PC-3 (cell line): ENCODE results near the gene POLR1A. TPM values are rescaled to one million over a fixed set of nuclear protein-coding genes. Genes with fewer than 3 reads are reported as not detected.

Source experiments
- ATAC-seq: fragments of 200-7000 bp; cut with Tn5 transposase; 2 replicates; pipeline ENCODE4 v1.9.1; 2020; ENCODE audit warnings: mild to moderate bottlenecking, moderate library complexity
- BruUV-seq: library from RNA; stranded (reverse); fragments of 400-500 nt; replicated peaks from 2 replicates; lab custom pipeline; 2021; lab: Mats Ljungman, UMichigan
- CTCF ChIA-PET: fragments of 300-600 bp; sonication (Branson Sonifier 250); formaldehyde crosslinking; loops from one replicate; lab custom pipeline; 2022; ENCODE audit warnings: antibody characterized with exemption; lab: Charles Lee
- POLR2A ChIA-PET: fragments of 300-600 bp; sonication (Branson Sonifier 250); formaldehyde crosslinking; loops from one replicate; lab custom pipeline; 2022; ENCODE audit warnings: antibody characterized with exemption; ENCODE audit not compliant: unreplicated experiment; lab: Charles Lee
- DNase-seq: peaks from one replicate; pipeline ENCODE4 v3.0.0-alpha.2; 2015
- H2AFZ ChIP-seq: fragments of 300-600 bp; sonication (generic); 2 replicates; pipeline ENCODE4 v1.6.0; 2016; ENCODE audit warnings: antibody characterized with exemption, low read length
- H3F3A ChIP-seq: fragments of 300-600 bp; sonication (generic); one replicate; pipeline ENCODE4 v1.6.0; 2017; ENCODE audit warnings: antibody characterized with exemption, low read length, control low read depth, mild to moderate bottlenecking; ENCODE audit not compliant: unreplicated experiment
- H3K27ac ChIP-seq: fragments of 300-600 bp; sonication (generic); 2 replicates; pipeline ENCODE4 v1.5.1; 2016; ENCODE audit warnings: mild to moderate bottlenecking, low read length
- H3K27me3 ChIP-seq: fragments of 300-600 bp; sonication (generic); 2 replicates; pipeline ENCODE4 v1.6.1; 2016; ENCODE audit warnings: low read length, mixed read lengths
- H3K36me3 ChIP-seq: fragments of 300-600 bp; sonication (generic); 2 replicates; pipeline ENCODE4 v1.6.1; 2016; ENCODE audit warnings: low read depth, mixed run types, low read length, mixed read lengths
- H3K4me1 ChIP-seq: fragments of 300-600 bp; sonication (generic); 2 replicates; pipeline ENCODE4 v1.5.1; 2016; ENCODE audit warnings: low read length; ENCODE audit not compliant: insufficient read depth
- H3K4me2 ChIP-seq: fragments of 300-600 bp; sonication (generic); 2 replicates; pipeline ENCODE4 v1.6.0; 2016; ENCODE audit warnings: low read length
- H3K4me3 ChIP-seq: fragments of 300-600 bp; sonication (generic); 2 replicates; pipeline ENCODE4 v1.5.1; 2016; ENCODE audit warnings: mild to moderate bottlenecking, low read length, mixed read lengths
- H3K79me2 ChIP-seq: fragments of 300-600 bp; sonication (generic); 2 replicates; pipeline ENCODE4 v1.6.1; 2017; ENCODE audit warnings: low read length, mixed read lengths
- H3K9ac ChIP-seq: fragments of 300-600 bp; sonication (generic); 2 replicates; pipeline ENCODE4 v1.6.0; 2016; ENCODE audit warnings: mild to moderate bottlenecking, low read length
- H3K9me2 ChIP-seq: fragments of 300-600 bp; sonication (generic); replicated peaks from 2 replicates; pipeline ENCODE4 v1.6.1; 2016; ENCODE audit warnings: mixed run types, low read length, mixed read lengths
- H3K9me3 ChIP-seq: fragments of 300-600 bp; sonication (generic); 2 replicates; pipeline ENCODE4 v1.6.1; 2016; ENCODE audit warnings: low read length, mixed read lengths
- H4K20me1 ChIP-seq: fragments of 300-600 bp; sonication (generic); 2 replicates; pipeline ENCODE4 v1.6.1; 2016; ENCODE audit warnings: low read length, mixed read lengths
- EZH2 ChIP-seq: fragments of 300-600 bp; sonication (generic); IDR thresholded peaks from one replicate; pipeline ENCODE4 v1.6.1; 2017; ENCODE audit warnings: antibody characterized with exemption, mild to moderate bottlenecking, low read length; ENCODE audit not compliant: unreplicated experiment
- EZH2phosphoT487 ChIP-seq: fragments of 300-600 bp; sonication (generic); IDR thresholded peaks from 2 replicates; pipeline ENCODE4 v1.6.1; 2018; ENCODE audit warnings: mild to moderate bottlenecking, antibody characterized with exemption, low read length, borderline replicate concordance
- intact Hi-C: fragments of 100-400 bp; cut with micrococcal nuclease; formaldehyde crosslinking; loops from 2 replicates; pipeline ENCODE4 v1.9.0; 2023
- total RNA-seq: library from RNA; depleted of rRNA; stranded (reverse); fragments of >200 nt; gene quantifications from 2 replicates; pipeline ENCODE4 v1.2.3, GENCODE V29; 2014
- TF ChIP-seq, protein P1 (sequence below): fragments of 300-600 bp; sonication (generic); conservative IDR thresholded peaks from 2 replicates; pipeline ENCODE4 v1.5.1; 2017; ENCODE audit warnings: antibody characterized with exemption, low read depth, mild to moderate bottlenecking, low read length

Gene POLR1A
- total RNA-seq, 1 experiment from 2014 or later, result 25.1 TPM

DNA sequence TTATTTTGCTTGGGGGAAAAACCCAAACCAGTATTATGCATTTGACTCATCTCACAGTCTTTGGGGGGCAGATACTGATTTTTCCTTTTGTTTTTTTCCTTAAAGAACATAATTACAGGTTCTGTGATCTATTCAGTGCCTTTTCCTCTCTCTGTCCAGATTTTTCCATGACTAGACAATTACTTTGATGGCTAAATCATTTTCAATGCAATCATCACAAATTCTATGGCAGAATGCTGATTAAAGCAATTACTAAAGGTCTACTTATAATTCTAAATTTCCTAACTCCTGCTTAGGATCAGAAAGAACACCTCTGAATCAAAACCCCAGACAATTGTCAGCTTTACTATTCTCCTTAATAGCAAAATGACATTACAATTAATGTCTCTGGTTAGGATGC lies 38.8 kb downstream of the POLR1A start:
- Histone ChIP-seq H4K20me1 (no peaks in the 10 kb centered on the region), H3K27ac (no peak overlapping the region), H3K9me3 (no peaks in the 10 kb centered on the region), H3K9me2 (no peaks in the 10 kb centered on the region), H2AFZ (no peak overlapping the region), H3K36me3 (peaks cover 72% of the 10 kb centered on the region), H3K4me1 (peaks cover 21% of the 10 kb centered on the region), H3K27me3 (no peaks in the 10 kb centered on the region), H3K9ac (no peak overlapping the region), H3K4me2 (no peak overlapping the region), H3F3A (no peaks in the 10 kb centered on the region), H3K79me2 (no peaks in the 10 kb centered on the region), H3K4me3 (no peak overlapping the region)
- no TSS peak for BruUV-seq
- ChIA-PET CTCF (no interaction called here), POLR2A (no interaction called here)
- TF ChIP-seq, protein P1, sequence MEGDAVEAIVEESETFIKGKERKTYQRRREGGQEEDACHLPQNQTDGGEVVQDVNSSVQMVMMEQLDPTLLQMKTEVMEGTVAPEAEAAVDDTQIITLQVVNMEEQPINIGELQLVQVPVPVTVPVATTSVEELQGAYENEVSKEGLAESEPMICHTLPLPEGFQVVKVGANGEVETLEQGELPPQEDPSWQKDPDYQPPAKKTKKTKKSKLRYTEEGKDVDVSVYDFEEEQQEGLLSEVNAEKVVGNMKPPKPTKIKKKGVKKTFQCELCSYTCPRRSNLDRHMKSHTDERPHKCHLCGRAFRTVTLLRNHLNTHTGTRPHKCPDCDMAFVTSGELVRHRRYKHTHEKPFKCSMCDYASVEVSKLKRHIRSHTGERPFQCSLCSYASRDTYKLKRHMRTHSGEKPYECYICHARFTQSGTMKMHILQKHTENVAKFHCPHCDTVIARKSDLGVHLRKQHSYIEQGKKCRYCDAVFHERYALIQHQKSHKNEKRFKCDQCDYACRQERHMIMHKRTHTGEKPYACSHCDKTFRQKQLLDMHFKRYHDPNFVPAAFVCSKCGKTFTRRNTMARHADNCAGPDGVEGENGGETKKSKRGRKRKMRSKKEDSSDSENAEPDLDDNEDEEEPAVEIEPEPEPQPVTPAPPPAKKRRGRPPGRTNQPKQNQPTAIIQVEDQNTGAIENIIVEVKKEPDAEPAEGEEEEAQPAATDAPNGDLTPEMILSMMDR, result no peak
- no peak for ATAC-seq
- intact Hi-C loops, result no loop called here
- no peak for DNase-seq

DNA sequence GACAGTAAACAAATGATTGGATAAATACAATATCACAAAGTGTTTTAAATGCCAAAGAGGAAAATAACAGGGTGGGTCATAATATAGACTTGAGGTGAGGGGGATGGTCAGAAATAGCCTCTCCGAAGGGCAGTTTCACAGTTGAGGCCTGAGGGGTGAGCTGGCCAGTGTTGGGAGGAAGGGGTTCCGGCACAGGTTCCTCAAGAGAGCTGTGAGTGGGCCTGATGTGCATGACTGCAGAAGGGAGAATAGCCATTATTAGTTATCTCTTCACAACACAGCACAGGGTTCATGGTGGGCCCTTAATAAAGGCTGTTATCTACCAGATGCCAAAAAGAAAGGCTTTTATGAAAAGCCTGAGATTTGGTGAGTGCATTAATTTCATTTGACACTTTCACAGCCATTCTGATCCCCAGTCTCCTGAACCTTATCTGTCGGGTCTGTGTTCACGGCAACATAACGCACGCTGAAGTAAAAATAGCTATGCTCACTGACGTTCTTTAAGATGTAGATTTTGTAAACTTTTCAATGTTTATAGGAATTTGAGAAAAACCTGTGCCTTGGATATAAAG lies 39.6 kb downstream of the POLR1A start:
- no peaks in the 10 kb centered on the region for H3F3A ChIP-seq
- peaks cover 72% of the 10 kb centered on the region for H3K36me3 ChIP-seq
- no peak overlapping the region for H3K9ac ChIP-seq
- CTCF ChIA-PET, result no interaction called here
- H3K79me2 ChIP-seq, result no peaks in the 10 kb centered on the region
- ATAC-seq, result no peak
- H3K27ac ChIP-seq, result no peak overlapping the region
- no peaks in the 10 kb centered on the region for H4K20me1 ChIP-seq
- POLR2A ChIA-PET, result no interaction called here
- DNase-seq, result no peak
- BruUV-seq, result no TSS peak
- intact Hi-C loops, result no loop called here
- H3K4me2 ChIP-seq, result no peak overlapping the region
- H3K9me3 ChIP-seq, result no peaks in the 10 kb centered on the region
- TF ChIP-seq EZH2phosphoT487 (no peak), EZH2 (no peak)
- TF ChIP-seq, protein P1, result no peak
- no peak overlapping the region for H3K4me3 ChIP-seq
- peaks cover 26% of the 10 kb centered on the region for H3K4me1 ChIP-seq
- H2AFZ ChIP-seq, result no peak overlapping the region
- no peaks in the 10 kb centered on the region for H3K9me2 ChIP-seq
- no peaks in the 10 kb centered on the region for H3K27me3 ChIP-seq

DNA sequence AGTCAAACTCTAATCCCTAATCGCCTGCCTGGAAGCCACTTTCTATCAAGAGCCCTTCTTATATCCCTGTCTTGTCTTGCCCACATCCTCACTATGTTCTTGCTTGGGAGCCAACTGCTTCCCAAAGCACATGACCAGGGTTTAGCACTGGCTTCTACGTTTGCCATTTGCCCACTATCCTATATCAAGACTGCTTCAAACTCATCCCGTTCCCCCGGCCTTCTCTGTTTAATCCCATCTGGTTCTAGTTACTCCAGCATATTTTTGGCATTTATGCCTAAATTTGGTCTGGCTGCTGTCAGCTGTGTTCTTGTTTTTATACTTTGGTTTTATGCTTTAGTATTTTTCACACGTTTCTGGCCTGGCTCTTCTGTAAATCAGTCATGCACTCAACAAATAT lies 40.2 kb downstream of the POLR1A start:
- peaks cover 72% of the 10 kb centered on the region for H3K36me3 ChIP-seq
- H3K9me2 ChIP-seq, result no peaks in the 10 kb centered on the region
- H2AFZ ChIP-seq, result no peak overlapping the region
- intact Hi-C loops, result no loop called here
- ATAC-seq (no peak), DNase-seq (no peak)
- TF ChIP-seq EZH2phosphoT487, result no peak
- TF ChIP-seq EZH2, result no peak
- TF ChIP-seq, protein P1, result no peak
- H3K27ac ChIP-seq, result no peak overlapping the region
- H4K20me1 ChIP-seq, result no peaks in the 10 kb centered on the region
- no peak overlapping the region for H3K9ac ChIP-seq
- no peak overlapping the region for H3K4me3 ChIP-seq
- H3K9me3 ChIP-seq, result no peaks in the 10 kb centered on the region
- POLR2A ChIA-PET, result no interaction called here
- no peaks in the 10 kb centered on the region for H3K79me2 ChIP-seq
- CTCF ChIA-PET, result no interaction called here
- peaks cover 26% of the 10 kb centered on the region for H3K4me1 ChIP-seq
- H3F3A ChIP-seq, result no peaks in the 10 kb centered on the region
- no TSS peak for BruUV-seq
- no peaks in the 10 kb centered on the region for H3K27me3 ChIP-seq
- H3K4me2 ChIP-seq, result no peak overlapping the region
